HL-60 (cell line): ENCODE measurements around the gene PNMA6A.
"Not testable (repeated sequence)": the region's sequence is repeated elsewhere in the genome, so short reads cannot be mapped to it uniquely, and the experiment has no call there.

Experiments used
- TF ChIP-seq, protein P1 (sequence below): IDR thresholded peaks from one replicate; pipeline ENCODE4 v1.5.1; 2011; ENCODE audit warnings: low read length, control low read depth, inconsistent platforms; ENCODE audit not compliant: insufficient read depth
- TF ChIP-seq, protein P2 (sequence below): IDR thresholded peaks from 2 replicates; pipeline ENCODE4 v1.6.1; 2012; ENCODE audit warnings: low read depth; ENCODE audit not compliant: insufficient replicate concordance

DNA sequence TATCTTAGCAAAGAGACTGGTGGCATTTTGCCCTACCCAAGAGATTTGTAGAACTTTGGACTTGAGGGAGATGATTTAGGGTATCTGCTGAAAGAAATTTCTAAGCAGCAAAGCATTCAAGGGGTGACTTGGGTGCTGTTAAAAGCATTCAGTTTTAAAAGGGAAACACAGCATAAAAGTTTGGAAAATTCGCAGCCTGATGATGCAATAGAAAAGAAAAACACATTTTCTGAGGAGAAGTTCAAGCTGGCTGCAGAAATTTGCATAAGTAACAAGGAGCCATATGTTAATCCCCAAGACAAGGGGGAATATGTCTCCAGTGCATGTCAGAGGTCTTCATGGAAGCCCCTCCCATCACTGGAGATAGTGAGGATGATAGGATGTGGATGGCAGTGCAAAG, 32.7 kb downstream of the PNMA6A start:
- TF ChIP-seq, protein P1, sequence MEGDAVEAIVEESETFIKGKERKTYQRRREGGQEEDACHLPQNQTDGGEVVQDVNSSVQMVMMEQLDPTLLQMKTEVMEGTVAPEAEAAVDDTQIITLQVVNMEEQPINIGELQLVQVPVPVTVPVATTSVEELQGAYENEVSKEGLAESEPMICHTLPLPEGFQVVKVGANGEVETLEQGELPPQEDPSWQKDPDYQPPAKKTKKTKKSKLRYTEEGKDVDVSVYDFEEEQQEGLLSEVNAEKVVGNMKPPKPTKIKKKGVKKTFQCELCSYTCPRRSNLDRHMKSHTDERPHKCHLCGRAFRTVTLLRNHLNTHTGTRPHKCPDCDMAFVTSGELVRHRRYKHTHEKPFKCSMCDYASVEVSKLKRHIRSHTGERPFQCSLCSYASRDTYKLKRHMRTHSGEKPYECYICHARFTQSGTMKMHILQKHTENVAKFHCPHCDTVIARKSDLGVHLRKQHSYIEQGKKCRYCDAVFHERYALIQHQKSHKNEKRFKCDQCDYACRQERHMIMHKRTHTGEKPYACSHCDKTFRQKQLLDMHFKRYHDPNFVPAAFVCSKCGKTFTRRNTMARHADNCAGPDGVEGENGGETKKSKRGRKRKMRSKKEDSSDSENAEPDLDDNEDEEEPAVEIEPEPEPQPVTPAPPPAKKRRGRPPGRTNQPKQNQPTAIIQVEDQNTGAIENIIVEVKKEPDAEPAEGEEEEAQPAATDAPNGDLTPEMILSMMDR: not testable (repeated sequence)
- TF ChIP-seq, protein P2, sequence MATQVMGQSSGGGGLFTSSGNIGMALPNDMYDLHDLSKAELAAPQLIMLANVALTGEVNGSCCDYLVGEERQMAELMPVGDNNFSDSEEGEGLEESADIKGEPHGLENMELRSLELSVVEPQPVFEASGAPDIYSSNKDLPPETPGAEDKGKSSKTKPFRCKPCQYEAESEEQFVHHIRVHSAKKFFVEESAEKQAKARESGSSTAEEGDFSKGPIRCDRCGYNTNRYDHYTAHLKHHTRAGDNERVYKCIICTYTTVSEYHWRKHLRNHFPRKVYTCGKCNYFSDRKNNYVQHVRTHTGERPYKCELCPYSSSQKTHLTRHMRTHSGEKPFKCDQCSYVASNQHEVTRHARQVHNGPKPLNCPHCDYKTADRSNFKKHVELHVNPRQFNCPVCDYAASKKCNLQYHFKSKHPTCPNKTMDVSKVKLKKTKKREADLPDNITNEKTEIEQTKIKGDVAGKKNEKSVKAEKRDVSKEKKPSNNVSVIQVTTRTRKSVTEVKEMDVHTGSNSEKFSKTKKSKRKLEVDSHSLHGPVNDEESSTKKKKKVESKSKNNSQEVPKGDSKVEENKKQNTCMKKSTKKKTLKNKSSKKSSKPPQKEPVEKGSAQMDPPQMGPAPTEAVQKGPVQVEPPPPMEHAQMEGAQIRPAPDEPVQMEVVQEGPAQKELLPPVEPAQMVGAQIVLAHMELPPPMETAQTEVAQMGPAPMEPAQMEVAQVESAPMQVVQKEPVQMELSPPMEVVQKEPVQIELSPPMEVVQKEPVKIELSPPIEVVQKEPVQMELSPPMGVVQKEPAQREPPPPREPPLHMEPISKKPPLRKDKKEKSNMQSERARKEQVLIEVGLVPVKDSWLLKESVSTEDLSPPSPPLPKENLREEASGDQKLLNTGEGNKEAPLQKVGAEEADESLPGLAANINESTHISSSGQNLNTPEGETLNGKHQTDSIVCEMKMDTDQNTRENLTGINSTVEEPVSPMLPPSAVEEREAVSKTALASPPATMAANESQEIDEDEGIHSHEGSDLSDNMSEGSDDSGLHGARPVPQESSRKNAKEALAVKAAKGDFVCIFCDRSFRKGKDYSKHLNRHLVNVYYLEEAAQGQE: not testable (repeated sequence)
